ENCODE data around the gene KDF1. TPM values are rescaled to one million over a fixed set of nuclear protein-coding genes. Genes with fewer than 3 reads are reported as not detected.

The KDF1 gene
- total and polyA plus RNA-seq, 2 of the 13 experiments (the other 11 are each of a cell fraction or from before 2014, with no cell fraction given): 1.9 to 4.9 TPM

GRCh38 chr1:26959722-26960624 is at the start of gene KDF1 (continued):
- TF ChIP-seq, protein P1, sequence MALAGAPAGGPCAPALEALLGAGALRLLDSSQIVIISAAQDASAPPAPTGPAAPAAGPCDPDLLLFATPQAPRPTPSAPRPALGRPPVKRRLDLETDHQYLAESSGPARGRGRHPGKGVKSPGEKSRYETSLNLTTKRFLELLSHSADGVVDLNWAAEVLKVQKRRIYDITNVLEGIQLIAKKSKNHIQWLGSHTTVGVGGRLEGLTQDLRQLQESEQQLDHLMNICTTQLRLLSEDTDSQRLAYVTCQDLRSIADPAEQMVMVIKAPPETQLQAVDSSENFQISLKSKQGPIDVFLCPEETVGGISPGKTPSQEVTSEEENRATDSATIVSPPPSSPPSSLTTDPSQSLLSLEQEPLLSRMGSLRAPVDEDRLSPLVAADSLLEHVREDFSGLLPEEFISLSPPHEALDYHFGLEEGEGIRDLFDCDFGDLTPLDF (CRISPR knock-in tag; IDR thresholded peaks at IDR 0.05): 0 out of 2 replicates have a peak, but pooled peaks have one; percentile 23
- no peak for TF ChIP-seq HOXA5 (CRISPR knock-in tag; IDR thresholded peaks at IDR 0.05)
- TF ChIP-seq CSRNP2 (CRISPR knock-in tag; conservative IDR thresholded peaks at IDR 0.05; ENCODE audit: low read depth): no peak
- TF ChIP-seq ZBTB42 (CRISPR knock-in tag; IDR thresholded peaks at IDR 0.05): no peak
- TF ChIP-seq, protein P2, sequence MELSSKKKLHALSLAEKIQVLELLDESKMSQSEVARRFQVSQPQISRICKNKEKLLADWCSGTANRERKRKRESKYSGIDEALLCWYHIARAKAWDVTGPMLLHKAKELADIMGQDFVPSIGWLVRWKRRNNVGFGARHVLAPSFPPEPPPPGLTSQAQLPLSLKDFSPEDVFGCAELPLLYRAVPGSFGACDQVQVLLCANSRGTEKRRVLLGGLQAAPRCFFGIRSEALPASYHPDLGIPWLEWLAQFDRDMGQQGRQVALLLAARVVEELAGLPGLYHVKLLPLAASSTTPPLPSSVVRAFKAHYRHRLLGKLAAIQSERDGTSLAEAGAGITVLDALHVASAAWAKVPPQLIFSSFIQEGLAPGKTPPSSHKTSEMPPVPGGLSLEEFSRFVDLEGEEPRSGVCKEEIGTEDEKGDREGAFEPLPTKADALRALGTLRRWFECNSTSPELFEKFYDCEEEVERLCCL (CRISPR knock-in tag; IDR thresholded peaks at IDR 0.05; ENCODE audit: borderline replicate concordance): no peak
- TF ChIP-seq ZNF546 (CRISPR knock-in tag; conservative IDR thresholded peaks at IDR 0.05): 0 out of 2 replicates have a peak, but pooled peaks have one; percentile 57
- TF ChIP-seq PPARG (CRISPR knock-in tag; conservative IDR thresholded peaks at IDR 0.05): no peak
- TF ChIP-seq, protein P3, sequence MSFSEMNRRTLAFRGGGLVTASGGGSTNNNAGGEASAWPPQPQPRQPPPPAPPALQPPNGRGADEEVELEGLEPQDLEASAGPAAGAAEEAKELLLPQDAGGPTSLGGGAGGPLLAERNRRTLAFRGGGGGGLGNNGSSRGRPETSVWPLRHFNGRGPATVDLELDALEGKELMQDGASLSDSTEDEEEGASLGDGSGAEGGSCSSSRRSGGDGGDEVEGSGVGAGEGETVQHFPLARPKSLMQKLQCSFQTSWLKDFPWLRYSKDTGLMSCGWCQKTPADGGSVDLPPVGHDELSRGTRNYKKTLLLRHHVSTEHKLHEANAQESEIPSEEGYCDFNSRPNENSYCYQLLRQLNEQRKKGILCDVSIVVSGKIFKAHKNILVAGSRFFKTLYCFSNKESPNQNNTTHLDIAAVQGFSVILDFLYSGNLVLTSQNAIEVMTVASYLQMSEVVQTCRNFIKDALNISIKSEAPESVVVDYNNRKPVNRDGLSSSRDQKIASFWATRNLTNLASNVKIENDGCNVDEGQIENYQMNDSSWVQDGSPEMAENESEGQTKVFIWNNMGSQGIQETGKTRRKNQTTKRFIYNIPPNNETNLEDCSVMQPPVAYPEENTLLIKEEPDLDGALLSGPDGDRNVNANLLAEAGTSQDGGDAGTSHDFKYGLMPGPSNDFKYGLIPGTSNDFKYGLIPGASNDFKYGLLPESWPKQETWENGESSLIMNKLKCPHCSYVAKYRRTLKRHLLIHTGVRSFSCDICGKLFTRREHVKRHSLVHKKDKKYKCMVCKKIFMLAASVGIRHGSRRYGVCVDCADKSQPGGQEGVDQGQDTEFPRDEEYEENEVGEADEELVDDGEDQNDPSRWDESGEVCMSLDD (CRISPR knock-in tag; IDR thresholded peaks at IDR 0.05; ENCODE audit: borderline replicate concordance): peak; percentile 51; the same call in 1 of the 2 replicates
- TF ChIP-seq, protein P4, sequence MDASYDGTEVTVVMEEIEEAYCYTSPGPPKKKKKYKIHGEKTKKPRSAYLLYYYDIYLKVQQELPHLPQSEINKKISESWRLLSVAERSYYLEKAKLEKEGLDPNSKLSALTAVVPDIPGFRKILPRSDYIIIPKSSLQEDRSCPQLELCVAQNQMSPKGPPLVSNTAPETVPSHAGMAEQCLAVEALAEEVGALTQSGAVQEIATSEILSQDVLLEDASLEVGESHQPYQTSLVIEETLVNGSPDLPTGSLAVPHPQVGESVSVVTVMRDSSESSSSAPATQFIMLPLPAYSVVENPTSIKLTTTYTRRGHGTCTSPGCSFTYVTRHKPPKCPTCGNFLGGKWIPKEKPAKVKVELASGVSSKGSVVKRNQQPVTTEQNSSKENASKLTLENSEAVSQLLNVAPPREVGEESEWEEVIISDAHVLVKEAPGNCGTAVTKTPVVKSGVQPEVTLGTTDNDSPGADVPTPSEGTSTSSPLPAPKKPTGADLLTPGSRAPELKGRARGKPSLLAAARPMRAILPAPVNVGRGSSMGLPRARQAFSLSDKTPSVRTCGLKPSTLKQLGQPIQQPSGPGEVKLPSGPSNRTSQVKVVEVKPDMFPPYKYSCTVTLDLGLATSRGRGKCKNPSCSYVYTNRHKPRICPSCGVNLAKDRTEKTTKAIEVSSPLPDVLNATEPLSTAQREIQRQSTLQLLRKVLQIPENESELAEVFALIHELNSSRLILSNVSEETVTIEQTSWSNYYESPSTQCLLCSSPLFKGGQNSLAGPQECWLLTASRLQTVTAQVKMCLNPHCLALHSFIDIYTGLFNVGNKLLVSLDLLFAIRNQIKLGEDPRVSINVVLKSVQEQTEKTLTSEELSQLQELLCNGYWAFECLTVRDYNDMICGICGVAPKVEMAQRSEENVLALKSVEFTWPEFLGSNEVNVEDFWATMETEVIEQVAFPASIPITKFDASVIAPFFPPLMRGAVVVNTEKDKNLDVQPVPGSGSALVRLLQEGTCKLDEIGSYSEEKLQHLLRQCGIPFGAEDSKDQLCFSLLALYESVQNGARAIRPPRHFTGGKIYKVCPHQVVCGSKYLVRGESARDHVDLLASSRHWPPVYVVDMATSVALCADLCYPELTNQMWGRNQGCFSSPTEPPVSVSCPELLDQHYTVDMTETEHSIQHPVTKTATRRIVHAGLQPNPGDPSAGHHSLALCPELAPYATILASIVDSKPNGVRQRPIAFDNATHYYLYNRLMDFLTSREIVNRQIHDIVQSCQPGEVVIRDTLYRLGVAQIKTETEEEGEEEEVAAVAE (CRISPR knock-in tag; IDR thresholded peaks at IDR 0.05; ENCODE audit: borderline replicate concordance): no peak
- 0 out of 2 replicates have a peak, but pooled peaks have one; percentile 23 for TF ChIP-seq ZNF263 (CRISPR knock-in tag; IDR thresholded peaks at IDR 0.05)
- TF ChIP-seq HINFP (CRISPR knock-in tag; IDR thresholded peaks at IDR 0.05; ENCODE audit: low read depth): no peak
- TF ChIP-seq ZNF230 (CRISPR knock-in tag; IDR thresholded peaks at IDR 0.05): no peak
- TF ChIP-seq ZNF891 (CRISPR knock-in tag; IDR thresholded peaks at IDR 0.05): no peak; the same call in 1 of the 2 replicates
- 0 out of 2 replicates have a peak, but pooled peaks have one; percentile 22 for TF ChIP-seq ZNF572 (CRISPR knock-in tag; IDR thresholded peaks at IDR 0.05)
